HCT116 (cell line): ENCODE results near the gene WAS.

Source experiments
- ATF3 ChIP-seq: IDR thresholded peaks from 2 replicates; pipeline ENCODE4 v1.6.1; 2012
- CEBPB ChIP-seq: IDR thresholded peaks from 2 replicates; pipeline ENCODE4 v1.6.1; 2012; ENCODE audit warnings: low read depth
- CTCF ChIP-seq, 3 experiments: fragments of 200-600 bp in 1 of 3; sonication (generic) in 1 of 3; IDR thresholded peaks in 2 of 3; conservative IDR thresholded peaks in 1 of 3; 2 replicates each; pipeline ENCODE4 v1.5.1; 2012 to 2017; ENCODE audit warnings: low read depth in 2 of 3, low read length in 2 of 3, antibody characterized with exemption in 1 of 3, borderline replicate concordance in 1 of 3, control low read depth in 1 of 3, mild to moderate bottlenecking in 1 of 3, mixed read lengths in 1 of 3, mixed run types in 1 of 3, moderate library complexity in 1 of 3; ENCODE audit not compliant: insufficient read depth in 1 of 3
- EZH2 ChIP-seq: fragments of 200-600 bp; sonication (generic); IDR thresholded peaks from 2 replicates; pipeline ENCODE4 v1.6.1; 2017; ENCODE audit warnings: antibody characterized with exemption, mixed run types
- POLR2AphosphoS5 ChIP-seq: IDR thresholded peaks from 2 replicates; pipeline ENCODE4 v1.6.1; 2011; ENCODE audit warnings: mild to moderate bottlenecking, low read depth, low read length, moderate library complexity

GRCh38 chrX:48705871-48706270 lies 22.3 kb downstream of the WAS start:
- TF ChIP-seq CEBPB (no peak), ATF3 (no peak), POLR2AphosphoS5 (no peak), EZH2 (no peak), CTCF (IDR thresholded peaks at IDR 0.05 in 2 of 3, conservative IDR thresholded peaks at IDR 0.05 in 1 of 3; ENCODE audit: borderline replicate concordance in 1 of 3, insufficient read depth in 1 of 3, low read depth in 2 of 3, low read length in 2 of 3) (no peak)
